GM21619 (cell line): ENCODE measurements around the gene PRM2.
"Not testable (repeated sequence)": the region's sequence is repeated elsewhere in the genome, so short reads cannot be mapped to it uniquely, and the experiment has no call there.

Experiments
- ATAC-seq: cut with Tn5 transposase; IDR thresholded peaks from one replicate; pipeline ENCODE4 v1.9.1; 2021; ENCODE audit not compliant: unreplicated experiment

The PRM2 gene

GRCh38 chr16:11307639-11308492 lies 31.6 kb upstream of the PRM2 start:
- ATAC-seq, result no peak

- ATAC-seq, result no peak
Measured at GRCh38 chr16:11306997-11307638, 30.8 kb upstream of the PRM2 start.

GRCh38 chr16:11306381-11306780 lies 30.1 kb upstream of the PRM2 start:
- no peak for ATAC-seq

GRCh38 chr16:11303405-11304138 lies 27.3 kb upstream of the PRM2 start:
- no peak for ATAC-seq

GRCh38 chr16:11302977-11303376 lies 26.7 kb upstream of the PRM2 start:
- ATAC-seq, result no peak

- ATAC-seq, result no peak
Measured at GRCh38 chr16:11301645-11302501, 25.6 kb upstream of the PRM2 start.

- no peak for ATAC-seq
Measured at GRCh38 chr16:11300560-11300892, 24.2 kb upstream of the PRM2 start.

GRCh38 chr16:11299865-11300559 lies 23.7 kb upstream of the PRM2 start:
- ATAC-seq, result no peak

GRCh38 chr16:11298950-11299547 lies 22.8 kb upstream of the PRM2 start:
- ATAC-seq, result not testable (repeated sequence)

GRCh38 chr16:11298143-11298900 lies 22.0 kb upstream of the PRM2 start:
- no peak for ATAC-seq

- ATAC-seq, result peak; percentile 74
Measured at GRCh38 chr16:11297492-11298142, 21.3 kb upstream of the PRM2 start.

- no peak for ATAC-seq
Measured at GRCh38 chr16:11296706-11297491, 20.6 kb upstream of the PRM2 start.

- no peak for ATAC-seq
Measured at GRCh38 chr16:11296351-11296705, 20.0 kb upstream of the PRM2 start.

- ATAC-seq, result no peak
Measured at GRCh38 chr16:11295672-11296071, 19.4 kb upstream of the PRM2 start.

- ATAC-seq, result no peak
Measured at GRCh38 chr16:11292076-11292748, 15.9 kb upstream of the PRM2 start.

GRCh38 chr16:11291091-11291703 lies 14.9 kb upstream of the PRM2 start:
- ATAC-seq, result no peak
